Fibroblast of lung (primary cell): Measurements from ENCODE around the gene SLC6A19. TPM values are rescaled to one million over a fixed set of nuclear protein-coding genes. Genes with fewer than 3 reads are reported as not detected.

ENCODE experiments used
- DNase-seq, 2 donors: peaks; one replicate each; pipeline versions ENCODE4 v3.0.0 to v3.0.0-alpha.2; 2010; ENCODE audit warnings: low read depth in 2 of 2
- H2AFZ ChIP-seq: 2 replicates; pipeline ENCODE4 v1.5.1; 2012; ENCODE audit warnings: low read length, control low read depth, inconsistent platforms
- H3K27ac ChIP-seq: 2 replicates; pipeline ENCODE4 v1.5.1; 2011; ENCODE audit warnings: low read length, control low read depth; ENCODE audit not compliant: insufficient read depth
- H3K27me3 ChIP-seq: 2 replicates; pipeline ENCODE4 v1.5.1; 2011; ENCODE audit warnings: mild to moderate bottlenecking, low read length; ENCODE audit not compliant: control insufficient read depth, insufficient read depth
- H3K36me3 ChIP-seq: 2 replicates; pipeline ENCODE4 v1.5.1; 2011; ENCODE audit warnings: low read length; ENCODE audit not compliant: control insufficient read depth, insufficient read depth
- H3K4me1 ChIP-seq: 2 replicates; pipeline ENCODE4 v1.5.1; 2011; ENCODE audit warnings: low read length; ENCODE audit not compliant: control insufficient read depth, insufficient read depth; ENCODE audit errors: extremely low read depth
- H3K4me2 ChIP-seq: 2 replicates; pipeline ENCODE4 v1.5.1; 2011; ENCODE audit warnings: low read length, control low read depth; ENCODE audit not compliant: insufficient read depth; ENCODE audit errors: extremely low read depth
- H3K4me3 ChIP-seq, 4 experiments: fragments of 200-600 bp in 1 of 4; sonication (generic) in 1 of 4; replicated peaks in 1 of 4; 2 replicates each; pipeline ENCODE4 v1.5.1; 2011 to 2016; ENCODE audit warnings: low read length in 4 of 4, low read depth in 3 of 4, mild to moderate bottlenecking in 3 of 4, control low read depth in 2 of 4, inconsistent platforms in 1 of 4, mixed read lengths in 1 of 4; ENCODE audit not compliant: insufficient read depth in 1 of 4; ENCODE audit errors: control extremely low read depth in 1 of 4
- H3K79me2 ChIP-seq: 2 replicates; pipeline ENCODE4 v1.5.1; 2012; ENCODE audit warnings: mild to moderate bottlenecking, low read length, inconsistent platforms; ENCODE audit not compliant: control insufficient read depth, insufficient read depth
- H3K9ac ChIP-seq: 2 replicates; pipeline ENCODE4 v1.5.1; 2011; ENCODE audit warnings: mild to moderate bottlenecking, low read length, control low read depth; ENCODE audit not compliant: insufficient read depth
- H3K9me3 ChIP-seq: 2 replicates; pipeline ENCODE4 v1.5.1; 2012; ENCODE audit warnings: low read depth, low read length; ENCODE audit not compliant: control insufficient read depth, insufficient read depth
- H4K20me1 ChIP-seq: 2 replicates; pipeline ENCODE4 v1.5.1; 2011; ENCODE audit warnings: low read length; ENCODE audit not compliant: control insufficient read depth, insufficient read depth; ENCODE audit errors: extremely low read depth
- EZH2 ChIP-seq: IDR thresholded peaks from 2 replicates; pipeline ENCODE4 v1.5.1; 2012; ENCODE audit warnings: low read length, control low read depth, mild to moderate bottlenecking; ENCODE audit errors: missing control alignments
- polyA plus RNA-seq, 2 donors: library from polyadenylated mRNA; depleted of rRNA in 1 of 2; stranded (reverse) in 1 of 2; unstranded in 1 of 2; fragments of >200 nt; gene quantifications; 2 replicates each; pipeline ENCODE4 v1.2.1, GENCODE V29; 2011 to 2012; ENCODE audit warnings: missing spikeins in 1 of 2
- total RNA-seq: library from RNA; depleted of rRNA; stranded (reverse); fragments of >200 nt; gene quantifications from 2 replicates; pipeline ENCODE4 v1.2.1, GENCODE V29; 2014
- TF ChIP-seq, protein P1 (sequence below), 2 donors: IDR thresholded peaks in 1 of 2; conservative IDR thresholded peaks in 1 of 2; 1 replicate in 1 of 2; 2 replicates in 1 of 2; pipeline ENCODE4 v1.5.1; 2011 to 2012; ENCODE audit warnings: low read length in 2 of 2, control low read depth in 1 of 2, inconsistent platforms in 1 of 2, low read depth in 1 of 2, mild to moderate bottlenecking in 1 of 2

The SLC6A19 gene
- total and polyA plus RNA-seq, 2 donors (not counting 1 experiment from before 2014, with no cell fraction given): not detected

DNA sequence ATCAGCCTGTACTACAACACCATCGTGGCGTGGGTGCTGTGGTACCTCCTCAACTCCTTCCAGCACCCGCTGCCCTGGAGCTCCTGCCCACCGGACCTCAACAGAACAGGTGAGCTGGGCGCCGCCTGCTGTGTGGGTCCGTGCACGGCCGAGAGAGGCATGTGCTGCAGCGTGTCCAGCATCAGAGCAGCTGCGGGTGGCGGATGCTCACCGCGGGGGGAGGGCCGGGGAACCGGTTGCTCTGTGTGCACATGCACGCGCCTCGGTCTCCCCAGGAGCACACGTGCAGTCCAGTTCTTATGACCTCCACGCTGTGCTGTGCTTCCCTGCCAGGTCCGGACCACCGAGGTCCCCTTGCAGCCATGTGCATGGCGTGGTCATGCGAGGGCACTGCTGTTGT lies 31.4 kb downstream of the SLC6A19 start:
- TF ChIP-seq EZH2: no peak
- TF ChIP-seq, protein P1, sequence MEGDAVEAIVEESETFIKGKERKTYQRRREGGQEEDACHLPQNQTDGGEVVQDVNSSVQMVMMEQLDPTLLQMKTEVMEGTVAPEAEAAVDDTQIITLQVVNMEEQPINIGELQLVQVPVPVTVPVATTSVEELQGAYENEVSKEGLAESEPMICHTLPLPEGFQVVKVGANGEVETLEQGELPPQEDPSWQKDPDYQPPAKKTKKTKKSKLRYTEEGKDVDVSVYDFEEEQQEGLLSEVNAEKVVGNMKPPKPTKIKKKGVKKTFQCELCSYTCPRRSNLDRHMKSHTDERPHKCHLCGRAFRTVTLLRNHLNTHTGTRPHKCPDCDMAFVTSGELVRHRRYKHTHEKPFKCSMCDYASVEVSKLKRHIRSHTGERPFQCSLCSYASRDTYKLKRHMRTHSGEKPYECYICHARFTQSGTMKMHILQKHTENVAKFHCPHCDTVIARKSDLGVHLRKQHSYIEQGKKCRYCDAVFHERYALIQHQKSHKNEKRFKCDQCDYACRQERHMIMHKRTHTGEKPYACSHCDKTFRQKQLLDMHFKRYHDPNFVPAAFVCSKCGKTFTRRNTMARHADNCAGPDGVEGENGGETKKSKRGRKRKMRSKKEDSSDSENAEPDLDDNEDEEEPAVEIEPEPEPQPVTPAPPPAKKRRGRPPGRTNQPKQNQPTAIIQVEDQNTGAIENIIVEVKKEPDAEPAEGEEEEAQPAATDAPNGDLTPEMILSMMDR (conservative IDR thresholded peaks at IDR 0.05 in 1 of 2, IDR thresholded peaks at IDR 0.05 in 1 of 2; ENCODE audit: low read depth in 1 of 2, low read length in 2 of 2): no peak

DNA sequence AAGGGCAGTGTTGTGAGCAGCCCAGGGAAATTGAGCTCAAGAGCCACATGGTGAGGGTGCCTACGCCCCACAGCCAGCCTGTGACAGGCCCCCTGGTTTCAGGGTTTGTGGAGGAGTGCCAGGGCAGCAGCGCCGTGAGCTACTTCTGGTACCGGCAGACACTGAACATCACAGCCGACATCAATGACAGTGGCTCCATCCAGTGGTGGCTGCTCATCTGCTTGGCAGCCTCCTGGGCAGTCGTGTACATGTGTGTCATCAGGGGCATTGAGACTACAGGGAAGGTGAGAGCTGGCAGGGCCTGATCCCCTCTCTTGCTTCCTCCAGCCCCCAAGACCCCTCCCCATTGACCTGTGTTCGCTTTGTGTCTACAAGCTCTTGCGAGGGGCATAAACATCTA lies 34.0 kb downstream of the SLC6A19 start:
- no peaks in the 10 kb centered on the region for H3K27me3 ChIP-seq
- H3K9ac ChIP-seq: no peak overlapping the region
- H3K36me3 ChIP-seq: no peaks in the 10 kb centered on the region
- H3K79me2 ChIP-seq: no peaks in the 10 kb centered on the region
- no peak for TF ChIP-seq EZH2
- TF ChIP-seq, protein P1 (conservative IDR thresholded peaks at IDR 0.05 in 1 of 2, IDR thresholded peaks at IDR 0.05 in 1 of 2; ENCODE audit: low read depth in 1 of 2, low read length in 2 of 2): no peak
- no peaks in the 10 kb centered on the region for H3K4me1 ChIP-seq
- no peak overlapping the region for H3K4me3 ChIP-seq
- no peak for DNase-seq
- H3K4me2 ChIP-seq: no peak overlapping the region
- no peak overlapping the region for H2AFZ ChIP-seq
- H3K9me3 ChIP-seq: no peaks in the 10 kb centered on the region
- H3K27ac ChIP-seq: no peak overlapping the region
- H4K20me1 ChIP-seq: no peaks in the 10 kb centered on the region

More for the DNA sequence above, 31.4 kb downstream of the SLC6A19 start:
- H3K9ac ChIP-seq: no peak overlapping the region
- DNase-seq: no peak
- no peaks in the 10 kb centered on the region for H3K4me1 ChIP-seq
- H3K36me3 ChIP-seq: no peaks in the 10 kb centered on the region
- H3K79me2 ChIP-seq: no peaks in the 10 kb centered on the region
- H3K9me3 ChIP-seq: no peaks in the 10 kb centered on the region
- no peak overlapping the region for H2AFZ ChIP-seq
- no peak overlapping the region for H3K4me3 ChIP-seq
- no peak overlapping the region for H3K4me2 ChIP-seq
- no peaks in the 10 kb centered on the region for H3K27me3 ChIP-seq
- no peaks in the 10 kb centered on the region for H4K20me1 ChIP-seq
- H3K27ac ChIP-seq: no peak overlapping the region

DNA sequence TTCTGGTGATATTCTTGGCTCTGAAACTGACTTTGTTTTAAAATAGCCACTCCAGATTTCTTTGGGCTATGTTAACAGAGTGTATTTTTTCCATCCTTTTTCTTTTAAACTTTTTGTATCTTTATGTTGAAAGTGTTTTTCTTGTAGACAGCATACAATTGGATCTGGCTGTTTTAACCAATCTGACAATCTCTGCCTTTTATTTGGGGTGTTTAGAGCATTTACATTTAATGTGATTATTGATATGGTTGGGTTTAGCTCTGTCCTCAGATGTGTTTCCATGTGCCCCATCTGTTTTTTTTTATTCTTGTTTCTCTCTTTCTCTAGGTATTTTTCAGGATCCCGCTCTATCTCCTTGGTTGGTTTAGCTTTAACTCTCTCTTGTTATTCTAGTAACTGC lies 34.4 kb downstream of the SLC6A19 start:
- H3K36me3 ChIP-seq: no peaks in the 10 kb centered on the region
- no peaks in the 10 kb centered on the region for H3K27me3 ChIP-seq
- no peak overlapping the region for H3K9ac ChIP-seq
- no peaks in the 10 kb centered on the region for H3K4me1 ChIP-seq
- no peaks in the 10 kb centered on the region for H4K20me1 ChIP-seq
- no peak overlapping the region for H3K4me3 ChIP-seq
- TF ChIP-seq EZH2: no peak
- TF ChIP-seq, protein P1 (conservative IDR thresholded peaks at IDR 0.05 in 1 of 2, IDR thresholded peaks at IDR 0.05 in 1 of 2; ENCODE audit: low read depth in 1 of 2, low read length in 2 of 2): no peak
- no peaks in the 10 kb centered on the region for H3K79me2 ChIP-seq
- no peak overlapping the region for H3K4me2 ChIP-seq
- no peak overlapping the region for H2AFZ ChIP-seq
- H3K9me3 ChIP-seq: no peaks in the 10 kb centered on the region
- no peak for DNase-seq
- H3K27ac ChIP-seq: no peak overlapping the region
